Effector memory CD4-positive, alpha-beta T cell (primary cell): ENCODE results near the gene CCDC144A.
"Not testable (repeated sequence)": the region's sequence is repeated elsewhere in the genome, so short reads cannot be mapped to it uniquely, and the experiment has no call there.

Experiments
- DNase-seq, 3 donors: peaks; one replicate each; pipeline ENCODE4 v3.0.0-alpha.2; 2020
- H3K27ac ChIP-seq: 2 replicates; pipeline ENCODE4 v1.7.0; 2013; ENCODE audit warnings: mild to moderate bottlenecking, low read length, moderate library complexity; ENCODE audit not compliant: insufficient read depth, poor library complexity, severe bottlenecking
- H3K27me3 ChIP-seq: replicated peaks from 2 replicates; pipeline ENCODE4 v1.7.0; 2013; ENCODE audit warnings: mild to moderate bottlenecking, low read length; ENCODE audit not compliant: insufficient read depth, control insufficient read depth, poor library complexity, severe bottlenecking
- H3K36me3 ChIP-seq: 2 replicates; pipeline ENCODE4 v1.7.0; 2013; ENCODE audit warnings: mild to moderate bottlenecking, low read length, moderate library complexity; ENCODE audit not compliant: control insufficient read depth, insufficient read depth
- H3K4me1 ChIP-seq: 2 replicates; pipeline ENCODE4 v1.7.0; 2013; ENCODE audit warnings: low read length, mild to moderate bottlenecking; ENCODE audit not compliant: control insufficient read depth, insufficient read depth, poor library complexity, severe bottlenecking
- H3K4me3 ChIP-seq: 2 replicates; pipeline ENCODE4 v1.7.0; 2013; ENCODE audit warnings: low read length, low read depth, mild to moderate bottlenecking; ENCODE audit not compliant: insufficient read depth, poor library complexity, severe bottlenecking
- H3K9me3 ChIP-seq: 2 replicates; pipeline ENCODE4 v1.7.0; 2013; ENCODE audit warnings: mild to moderate bottlenecking, low read length, moderate library complexity; ENCODE audit not compliant: control insufficient read depth

The CCDC144A gene

GRCh38 chr17:16751224-16751923 lies 61.3 kb downstream of the CCDC144A start:
- H3K4me1 ChIP-seq, H3K9me3 ChIP-seq, H3K27me3 ChIP-seq, H3K27ac ChIP-seq, DNase-seq, H3K36me3 ChIP-seq, H3K4me3 ChIP-seq: not testable (repeated sequence)

GRCh38 chr17:16751924-16752287 lies 61.9 kb downstream of the CCDC144A start:
- not testable (repeated sequence) for H3K27me3 ChIP-seq, H3K27ac ChIP-seq, H3K4me1 ChIP-seq, H3K9me3 ChIP-seq, H3K36me3 ChIP-seq, H3K4me3 ChIP-seq, DNase-seq

- not testable (repeated sequence) for H3K4me3 ChIP-seq, H3K9me3 ChIP-seq, H3K4me1 ChIP-seq, H3K27me3 ChIP-seq, DNase-seq, H3K27ac ChIP-seq, H3K36me3 ChIP-seq
Measured at GRCh38 chr17:16757520-16757919, 67.5 kb downstream of the CCDC144A start.

GRCh38 chr17:16758177-16758576 lies 68.1 kb downstream of the CCDC144A start:
- not testable (repeated sequence) for H3K27me3 ChIP-seq

GRCh38 chr17:16768290-16769175 lies 78.5 kb downstream of the CCDC144A start:
- H3K36me3 ChIP-seq, H3K27ac ChIP-seq, DNase-seq, H3K9me3 ChIP-seq, H3K4me1 ChIP-seq, H3K4me3 ChIP-seq, H3K27me3 ChIP-seq: not testable (repeated sequence)

More at GRCh38 chr17:16758177-16758576, 68.1 kb downstream of the CCDC144A start:
- DNase-seq, H3K36me3 ChIP-seq, H3K4me3 ChIP-seq, H3K4me1 ChIP-seq, H3K9me3 ChIP-seq, H3K27ac ChIP-seq: not testable (repeated sequence)

GRCh38 chr17:16772394-16773145 lies 82.5 kb downstream of the CCDC144A start:
- H3K9me3 ChIP-seq, H3K4me3 ChIP-seq, H3K27me3 ChIP-seq, H3K27ac ChIP-seq, H3K4me1 ChIP-seq, DNase-seq, H3K36me3 ChIP-seq: not testable (repeated sequence)

- not testable (repeated sequence) for H3K9me3 ChIP-seq
Measured at GRCh38 chr17:16773146-16773522, 83.1 kb downstream of the CCDC144A start.

GRCh38 chr17:16787851-16788250 lies 97.8 kb downstream of the CCDC144A start:
- not testable (repeated sequence) for H3K27me3 ChIP-seq, H3K4me3 ChIP-seq, DNase-seq, H3K4me1 ChIP-seq, H3K27ac ChIP-seq, H3K36me3 ChIP-seq, H3K9me3 ChIP-seq

More at GRCh38 chr17:16773146-16773522, 83.1 kb downstream of the CCDC144A start:
- H3K4me1 ChIP-seq, H3K27ac ChIP-seq, DNase-seq, H3K4me3 ChIP-seq, H3K36me3 ChIP-seq, H3K27me3 ChIP-seq: not testable (repeated sequence)

- H3K4me3 ChIP-seq, H3K4me1 ChIP-seq, H3K27me3 ChIP-seq, H3K36me3 ChIP-seq, H3K9me3 ChIP-seq, H3K27ac ChIP-seq, DNase-seq: not testable (repeated sequence)
Measured at GRCh38 chr17:16788889-16789536, 99.0 kb downstream of the CCDC144A start.
